GM08714 (cell line): ENCODE results near the gene CDK17.
A peak's percentile ranks its signal among the peaks of the same experiment; 100 is the strongest.
"Not testable (repeated sequence)": the region's sequence is repeated elsewhere in the genome, so short reads cannot be mapped to it uniquely, and the experiment has no call there.

ENCODE experiments used
- H3K4me3 ChIP-seq: fragments of 200-500 bp; sonication (Bioruptor generic); 2 replicates; pipeline ENCODE4 v1.5.1; 2014; ENCODE audit warnings: mild to moderate bottlenecking, low read length, inconsistent platforms
- ZNF274 ChIP-seq: IDR thresholded peaks from 2 replicates; pipeline ENCODE4 v1.6.1; 2012; ENCODE audit warnings: mild to moderate bottlenecking, low read depth, low read length

The CDK17 gene

GRCh38 chr12:96402061-96402460 lies 1.8 kb upstream of the CDK17 start:
- no peak overlapping the region for H3K4me3 ChIP-seq
- TF ChIP-seq ZNF274 = no peak

GRCh38 chr12:96401076-96401871 lies 1.0 kb upstream of the CDK17 start:
- no peak for TF ChIP-seq ZNF274

GRCh38 chr12:96400631-96401075 lies 414 bp upstream of the CDK17 start:
- no peak for TF ChIP-seq ZNF274
- peak overlapping the region; percentile 98 for H3K4me3 ChIP-seq

More at GRCh38 chr12:96401076-96401871, 1.0 kb upstream of the CDK17 start:
- peak overlapping the region; percentile 98 for H3K4me3 ChIP-seq

- TF ChIP-seq ZNF274 = no peak
- peak overlapping the region; percentile 99 for H3K4me3 ChIP-seq
Observed at GRCh38 chr12:96399120-96399918, 920 bp downstream of the CDK17 start.

- no peak for TF ChIP-seq ZNF274
Observed at GRCh38 chr12:96398424-96399119, 1.7 kb downstream of the CDK17 start.

GRCh38 chr12:96397756-96398423 lies 2.3 kb downstream of the CDK17 start:
- peak overlapping the region; percentile 99; the same call in 1 of the 2 replicates for H3K4me3 ChIP-seq
- TF ChIP-seq ZNF274 = no peak

More at GRCh38 chr12:96398424-96399119, 1.7 kb downstream of the CDK17 start:
- peak overlapping the region; percentile 99 for H3K4me3 ChIP-seq

- H3K4me3 ChIP-seq = peak overlapping the region; percentile 99; the same call in 1 of the 2 replicates
- TF ChIP-seq ZNF274 = no peak
Observed at GRCh38 chr12:96396914-96397313, 3.3 kb downstream of the CDK17 start.

DNA sequence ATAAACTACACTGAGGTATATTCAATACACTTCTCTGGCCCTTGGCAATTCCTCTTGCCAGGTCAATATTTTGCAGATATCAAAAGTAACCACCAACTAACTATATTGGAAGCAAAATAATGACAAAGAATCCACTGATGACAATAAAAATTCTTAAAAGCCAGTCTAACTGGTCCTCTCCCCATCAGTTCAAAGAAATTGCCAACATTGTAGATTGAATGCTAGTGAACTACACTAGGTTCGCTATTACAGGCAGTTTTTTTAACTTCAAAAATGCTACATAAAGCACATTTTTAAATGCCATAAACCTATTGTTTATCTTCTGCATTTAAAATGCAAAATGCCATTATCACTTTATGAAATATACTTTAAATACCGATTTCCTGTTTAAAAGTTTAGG lies 4.0 kb downstream of the CDK17 start:
- no peak overlapping the region; the same call in 1 of the 2 replicates for H3K4me3 ChIP-seq
- TF ChIP-seq ZNF274 = no peak

GRCh38 chr12:96395236-96395635 lies 5.0 kb downstream of the CDK17 start:
- TF ChIP-seq ZNF274 = no peak
- no peak overlapping the region for H3K4me3 ChIP-seq

DNA sequence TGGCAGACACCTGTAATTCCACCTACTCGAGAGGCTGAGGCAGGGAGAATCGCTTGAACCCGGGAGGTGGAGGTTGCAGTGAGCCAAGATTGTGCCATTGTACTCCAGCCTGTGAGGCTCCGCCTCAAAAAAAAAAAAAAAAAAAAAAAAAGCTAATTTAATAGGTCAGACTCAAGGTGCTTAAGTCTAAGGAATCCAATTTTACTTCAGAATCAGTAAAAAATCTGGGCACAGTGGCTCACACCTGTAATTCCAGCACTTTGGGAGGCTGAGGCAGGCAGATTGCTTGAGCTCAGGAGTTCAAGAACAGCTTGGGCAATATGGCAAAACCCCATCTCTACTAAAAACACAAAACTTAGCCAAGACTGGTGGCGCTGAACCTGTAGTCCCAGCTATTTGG lies 7.0 kb downstream of the CDK17 start:
- H3K4me3 ChIP-seq = not testable (repeated sequence)

GRCh38 chr12:96392397-96392796 lies 7.8 kb downstream of the CDK17 start:
- TF ChIP-seq ZNF274 = no peak
- no peak overlapping the region for H3K4me3 ChIP-seq

GRCh38 chr12:96387981-96388380 lies 12.3 kb downstream of the CDK17 start:
- H3K4me3 ChIP-seq = no peak overlapping the region
- TF ChIP-seq ZNF274 = no peak

GRCh38 chr12:96386794-96387193 lies 13.4 kb downstream of the CDK17 start:
- no peak overlapping the region for H3K4me3 ChIP-seq
- TF ChIP-seq ZNF274 = no peak

GRCh38 chr12:96383991-96384390 lies 16.2 kb downstream of the CDK17 start:
- no peak overlapping the region for H3K4me3 ChIP-seq
- no peak for TF ChIP-seq ZNF274

DNA sequence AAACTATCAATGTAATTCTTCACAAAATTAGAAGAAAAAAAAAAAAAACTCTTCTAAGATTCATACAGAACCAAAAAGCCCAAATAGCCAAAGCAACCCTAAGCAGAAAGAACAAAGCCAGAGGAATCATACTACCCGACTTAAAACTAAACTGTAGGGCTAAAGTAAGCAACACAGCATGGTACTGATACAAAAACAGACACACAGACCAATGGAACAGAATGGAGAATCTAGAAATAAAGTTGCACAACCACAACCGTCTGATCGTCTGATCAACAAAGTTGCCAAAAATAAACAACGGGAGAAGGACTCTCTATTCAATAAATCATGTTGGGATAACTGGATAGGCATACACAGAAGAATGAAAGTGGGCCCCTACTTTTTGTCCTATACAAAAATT lies 16.9 kb downstream of the CDK17 start:
- no peak overlapping the region for H3K4me3 ChIP-seq

DNA sequence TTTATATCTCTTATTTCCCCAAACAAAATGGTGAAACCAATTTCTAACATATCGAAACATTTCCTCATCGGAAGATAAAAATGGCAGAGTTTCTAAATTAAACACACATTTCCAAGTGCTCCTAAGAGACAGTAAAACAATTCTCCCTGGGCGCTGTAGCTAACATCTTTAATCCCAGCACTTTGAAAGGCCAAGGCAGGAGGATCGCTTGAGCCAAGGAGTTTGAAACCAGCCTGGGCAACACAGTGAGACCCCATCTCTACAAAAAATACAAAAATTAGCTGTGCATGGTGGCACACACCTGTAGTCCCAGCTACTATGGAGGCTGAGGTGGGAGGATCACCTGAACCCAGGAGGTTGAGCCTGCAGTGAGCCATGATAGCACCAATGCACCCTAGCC lies 20.5 kb downstream of the CDK17 start:
- H3K4me3 ChIP-seq = not testable (repeated sequence)

More for the DNA sequence above, 16.9 kb downstream of the CDK17 start:
- no peak for TF ChIP-seq ZNF274
